ENCODE measurements around the gene MLC1.

The MLC1 gene

DNA sequence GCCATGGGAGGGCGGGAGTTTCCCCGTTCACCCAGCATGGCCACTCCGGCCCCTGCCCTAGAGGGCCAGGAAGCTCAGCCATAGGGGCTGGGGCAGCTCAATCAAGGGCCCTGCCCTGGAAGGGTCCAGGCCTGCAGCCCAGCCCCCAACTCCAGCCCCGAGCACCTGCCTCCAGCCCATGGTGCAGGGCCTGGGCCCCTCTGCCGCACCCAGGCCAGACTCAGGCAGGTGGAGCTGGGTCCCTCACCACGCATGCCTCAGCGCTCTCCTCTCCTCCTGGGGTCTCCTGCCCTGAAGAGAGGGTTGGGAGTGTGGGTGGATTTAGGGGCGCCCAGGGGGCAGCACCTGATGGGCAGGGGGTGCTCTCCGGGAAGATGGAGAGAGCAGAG is 13.1 kb downstream of the MLC1 start:
- no peak for DNase-seq (ENCODE audit: low read depth)
- H3K4me3 ChIP-seq (replicated peaks; ENCODE audit: low read depth, low read length) = no peak overlapping the region
- TF ChIP-seq, protein P1, sequence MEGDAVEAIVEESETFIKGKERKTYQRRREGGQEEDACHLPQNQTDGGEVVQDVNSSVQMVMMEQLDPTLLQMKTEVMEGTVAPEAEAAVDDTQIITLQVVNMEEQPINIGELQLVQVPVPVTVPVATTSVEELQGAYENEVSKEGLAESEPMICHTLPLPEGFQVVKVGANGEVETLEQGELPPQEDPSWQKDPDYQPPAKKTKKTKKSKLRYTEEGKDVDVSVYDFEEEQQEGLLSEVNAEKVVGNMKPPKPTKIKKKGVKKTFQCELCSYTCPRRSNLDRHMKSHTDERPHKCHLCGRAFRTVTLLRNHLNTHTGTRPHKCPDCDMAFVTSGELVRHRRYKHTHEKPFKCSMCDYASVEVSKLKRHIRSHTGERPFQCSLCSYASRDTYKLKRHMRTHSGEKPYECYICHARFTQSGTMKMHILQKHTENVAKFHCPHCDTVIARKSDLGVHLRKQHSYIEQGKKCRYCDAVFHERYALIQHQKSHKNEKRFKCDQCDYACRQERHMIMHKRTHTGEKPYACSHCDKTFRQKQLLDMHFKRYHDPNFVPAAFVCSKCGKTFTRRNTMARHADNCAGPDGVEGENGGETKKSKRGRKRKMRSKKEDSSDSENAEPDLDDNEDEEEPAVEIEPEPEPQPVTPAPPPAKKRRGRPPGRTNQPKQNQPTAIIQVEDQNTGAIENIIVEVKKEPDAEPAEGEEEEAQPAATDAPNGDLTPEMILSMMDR (IDR thresholded peaks at IDR 0.05; ENCODE audit: low read length, missing control alignments) = no peak

DNA sequence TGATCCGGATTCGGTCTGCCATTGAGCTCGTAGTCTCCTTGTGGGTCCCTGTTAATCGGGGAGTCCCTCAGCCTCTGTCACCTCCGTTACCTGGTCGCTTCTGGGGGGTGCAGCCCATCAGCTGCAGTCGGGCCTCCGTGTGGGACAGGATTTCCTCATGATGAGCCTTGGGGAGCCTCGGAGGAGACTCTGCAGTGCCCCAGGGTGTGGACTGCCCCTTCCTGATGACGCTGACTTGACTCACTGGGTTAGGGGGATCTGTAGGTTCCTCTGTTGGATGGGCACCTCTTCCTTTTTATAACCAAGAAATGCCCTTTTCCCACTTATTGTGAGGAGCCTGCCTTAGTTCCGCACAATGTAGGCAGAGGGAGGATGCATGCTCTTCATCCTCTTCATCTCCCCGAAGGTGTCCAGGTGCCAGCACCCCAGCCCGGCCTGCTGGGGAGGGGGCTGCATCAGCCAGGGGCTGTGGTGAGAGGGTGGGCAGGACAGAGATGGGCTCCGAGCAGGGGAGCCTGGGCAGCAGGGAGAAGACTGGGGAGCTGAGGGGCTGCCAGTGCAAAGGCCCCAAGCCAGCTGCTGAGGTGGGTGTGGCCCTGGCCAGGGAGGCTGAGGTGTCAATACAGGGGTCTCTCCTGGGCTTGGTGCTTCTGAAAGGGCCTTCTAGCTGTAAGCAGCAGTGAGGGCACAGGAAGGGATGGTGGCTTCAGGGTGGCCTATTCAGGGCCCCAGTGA is 13.6 kb downstream of the MLC1 start:
- no peak for DNase-seq (ENCODE audit: low read depth)
- H3K4me3 ChIP-seq (replicated peaks; ENCODE audit: low read depth, low read length) = no peak overlapping the region
- TF ChIP-seq, protein P1 (IDR thresholded peaks at IDR 0.05; ENCODE audit: low read length, missing control alignments) = no peak

DNA sequence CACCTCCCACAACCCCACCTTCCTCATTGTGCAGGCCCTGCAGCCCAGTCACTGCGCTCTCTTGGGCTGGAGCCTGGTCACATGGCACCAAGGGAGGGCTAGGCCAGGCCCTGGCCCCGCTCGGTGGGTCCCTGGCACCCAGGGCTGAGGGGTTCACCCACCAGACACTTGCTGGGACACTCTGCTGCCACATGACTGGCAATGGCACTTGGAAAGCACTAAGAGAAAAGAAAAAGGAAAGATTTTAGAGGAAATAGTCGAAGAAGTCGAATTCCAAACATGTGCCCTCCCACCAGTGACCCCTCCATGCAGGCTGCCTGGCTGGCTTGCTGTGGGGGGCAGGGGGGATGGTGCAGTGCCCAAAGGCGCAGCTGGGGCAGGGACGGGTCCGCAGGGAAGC is 14.9 kb downstream of the MLC1 start:
- H3K4me3 ChIP-seq (replicated peaks; ENCODE audit: low read depth, low read length) = no peak overlapping the region
- DNase-seq (ENCODE audit: low read depth) = no peak
- TF ChIP-seq, protein P1 (IDR thresholded peaks at IDR 0.05; ENCODE audit: low read length, missing control alignments) = no peak

DNA sequence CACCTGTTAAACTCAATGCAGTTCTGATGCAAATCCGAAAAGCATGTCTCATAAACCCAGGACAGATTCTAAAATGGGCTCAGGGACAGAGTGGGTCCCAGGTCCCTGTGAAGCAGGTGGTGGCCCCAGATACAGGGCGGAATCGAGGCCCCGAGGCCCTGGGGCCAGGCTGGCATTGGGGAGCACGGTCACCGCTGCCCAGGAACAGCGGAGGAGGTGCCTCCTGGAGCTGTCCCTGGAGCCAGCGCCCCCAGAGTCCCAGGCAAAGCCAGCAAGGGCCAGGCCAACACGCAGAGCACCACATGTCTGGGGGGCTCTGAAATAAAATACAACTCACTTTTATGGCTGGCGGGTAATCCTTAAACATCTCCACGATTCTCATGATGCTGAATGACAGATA is 17.1 kb downstream of the MLC1 start:
- DNase-seq (ENCODE audit: low read depth) = no peak
- TF ChIP-seq, protein P1 (IDR thresholded peaks at IDR 0.05; ENCODE audit: low read length, missing control alignments) = no peak
- H3K4me3 ChIP-seq (replicated peaks; ENCODE audit: low read depth, low read length) = no peak overlapping the region

DNA sequence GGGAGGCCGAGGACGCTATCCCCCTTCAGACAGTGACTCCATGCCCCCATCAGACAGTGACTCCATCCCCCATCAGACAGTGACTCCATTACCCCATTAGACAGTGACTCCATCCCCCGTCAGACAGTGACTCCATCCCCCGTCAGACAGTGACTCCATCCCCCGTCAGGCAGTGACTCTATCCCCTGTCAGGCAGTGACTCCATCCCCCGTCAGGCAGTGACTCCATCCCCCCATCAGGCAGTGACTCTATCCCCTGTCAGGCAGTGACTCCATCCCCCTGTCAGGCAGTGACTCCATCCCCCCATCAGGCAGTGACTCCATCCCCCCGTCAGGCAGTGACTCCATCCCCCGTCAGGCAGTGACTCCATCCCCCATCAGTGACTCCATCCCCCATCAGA is 18.0 kb downstream of the MLC1 start:
- TF ChIP-seq, protein P1 (IDR thresholded peaks at IDR 0.05; ENCODE audit: low read length, missing control alignments) = no peak

DNA sequence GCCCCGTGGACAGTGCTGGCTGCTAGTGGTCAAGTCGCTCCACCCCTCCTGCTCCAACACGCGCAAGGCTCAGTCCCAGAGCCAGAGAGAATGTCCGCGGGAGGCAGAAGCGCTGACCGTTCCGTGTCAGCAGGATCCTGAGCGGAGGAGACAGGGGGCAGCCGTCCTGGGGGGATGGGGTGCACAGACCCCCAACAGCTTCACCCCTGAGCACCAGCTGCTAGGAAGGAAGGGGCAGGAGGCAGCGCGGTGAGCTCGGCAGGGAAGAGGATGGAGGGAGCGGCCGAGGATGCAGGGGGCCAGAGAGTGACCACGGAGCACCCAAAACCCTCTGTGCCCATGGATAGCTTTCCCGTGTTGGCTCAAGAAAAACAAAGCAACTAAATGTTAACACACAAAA is 20.8 kb downstream of the MLC1 start:
- no peak overlapping the region for H3K4me3 ChIP-seq (replicated peaks; ENCODE audit: low read depth, low read length)
- no peak for DNase-seq (ENCODE audit: low read depth)
- TF ChIP-seq, protein P1 (IDR thresholded peaks at IDR 0.05; ENCODE audit: low read length, missing control alignments) = no peak

More for the DNA sequence above, 18.0 kb downstream of the MLC1 start:
- no peak for DNase-seq (ENCODE audit: low read depth)
- no peak overlapping the region for H3K4me3 ChIP-seq (replicated peaks; ENCODE audit: low read depth, low read length)

All from fibroblast of pulmonary artery (primary cell).